Measurements from ENCODE around the gene CCDC180. TPM values are rescaled to one million over a fixed set of nuclear protein-coding genes. Genes with fewer than 3 reads are reported as not detected.

CCDC180 gene
- total and polyA plus RNA-seq, 2 experiments from 2014 or later = 5.1 to 15.7 TPM

DNA sequence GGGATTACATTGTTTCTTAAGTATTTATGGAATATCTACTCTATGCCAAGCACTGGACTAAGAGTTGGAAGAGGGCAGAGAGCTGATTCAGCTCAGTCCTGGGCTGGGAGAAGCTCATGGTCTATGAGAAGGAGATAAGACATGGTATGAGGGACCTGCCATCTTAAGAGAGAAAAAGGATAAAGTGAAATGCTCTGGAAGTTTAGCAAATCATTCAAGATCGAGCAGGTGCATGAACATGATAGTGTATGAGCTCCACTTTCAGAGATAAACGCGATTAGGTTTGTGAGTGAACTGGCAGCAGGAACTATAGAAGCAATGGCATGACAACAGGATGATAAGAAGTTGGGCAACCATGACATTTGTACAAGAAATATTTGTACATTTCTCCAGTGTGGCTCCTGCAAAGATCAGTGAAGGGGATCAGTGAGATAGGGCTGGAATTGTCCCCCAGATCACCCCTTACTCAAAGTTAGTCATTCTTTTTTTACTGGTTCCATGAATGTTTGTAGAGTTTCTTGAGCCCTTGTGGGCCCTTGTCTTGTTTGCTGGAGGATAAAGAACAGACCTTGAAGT, 26.6 kb upstream of the CCDC180 start:
- TF ChIP-seq, protein P1, sequence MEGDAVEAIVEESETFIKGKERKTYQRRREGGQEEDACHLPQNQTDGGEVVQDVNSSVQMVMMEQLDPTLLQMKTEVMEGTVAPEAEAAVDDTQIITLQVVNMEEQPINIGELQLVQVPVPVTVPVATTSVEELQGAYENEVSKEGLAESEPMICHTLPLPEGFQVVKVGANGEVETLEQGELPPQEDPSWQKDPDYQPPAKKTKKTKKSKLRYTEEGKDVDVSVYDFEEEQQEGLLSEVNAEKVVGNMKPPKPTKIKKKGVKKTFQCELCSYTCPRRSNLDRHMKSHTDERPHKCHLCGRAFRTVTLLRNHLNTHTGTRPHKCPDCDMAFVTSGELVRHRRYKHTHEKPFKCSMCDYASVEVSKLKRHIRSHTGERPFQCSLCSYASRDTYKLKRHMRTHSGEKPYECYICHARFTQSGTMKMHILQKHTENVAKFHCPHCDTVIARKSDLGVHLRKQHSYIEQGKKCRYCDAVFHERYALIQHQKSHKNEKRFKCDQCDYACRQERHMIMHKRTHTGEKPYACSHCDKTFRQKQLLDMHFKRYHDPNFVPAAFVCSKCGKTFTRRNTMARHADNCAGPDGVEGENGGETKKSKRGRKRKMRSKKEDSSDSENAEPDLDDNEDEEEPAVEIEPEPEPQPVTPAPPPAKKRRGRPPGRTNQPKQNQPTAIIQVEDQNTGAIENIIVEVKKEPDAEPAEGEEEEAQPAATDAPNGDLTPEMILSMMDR (IDR thresholded peaks at IDR 0.05; ENCODE audit: low read depth, low read length) = no peak
- H3K27ac ChIP-seq = no peak overlapping the region
- H3K9me3 ChIP-seq (ENCODE audit: low read depth) = no peaks in the 10 kb centered on the region
- no peak for DNase-seq (ENCODE audit: low read depth in 1 of 2, low spot score in 1 of 2)
- H3K36me3 ChIP-seq = peaks cover 13% of the 10 kb centered on the region
- H3K4me3 ChIP-seq = no peak overlapping the region
- H3K27me3 ChIP-seq = no peaks in the 10 kb centered on the region
- H3K4me1 ChIP-seq (ENCODE audit: low read depth) = no peaks in the 10 kb centered on the region

DNA sequence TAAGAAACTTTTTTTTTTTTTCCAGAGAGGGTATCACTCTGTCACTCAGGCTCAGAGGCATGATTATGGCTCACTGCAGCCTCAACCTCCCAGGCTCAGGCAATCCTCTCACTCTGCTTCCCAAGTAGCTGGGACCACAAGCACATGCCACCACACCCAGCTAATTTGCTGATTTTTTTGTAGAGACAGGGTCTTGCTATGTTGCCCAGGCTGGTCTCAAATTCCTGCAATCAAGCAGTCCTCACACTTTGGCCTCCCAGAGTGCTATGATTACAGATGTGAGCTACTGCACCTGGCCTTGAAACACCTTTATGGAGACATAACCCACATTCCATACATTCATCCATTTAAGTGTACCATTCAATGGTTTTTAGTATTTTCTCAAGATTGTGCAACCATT, 23.7 kb upstream of the CCDC180 start:
- Histone ChIP-seq H3K4me1 (ENCODE audit: low read depth) (no peaks in the 10 kb centered on the region), H3K36me3 (peaks cover 12% of the 10 kb centered on the region), H3K27me3 (no peaks in the 10 kb centered on the region), H3K4me3 (no peak overlapping the region), H3K9me3 (ENCODE audit: low read depth) (no peaks in the 10 kb centered on the region), H3K27ac (no peak overlapping the region)
- no peak for DNase-seq (ENCODE audit: low read depth in 1 of 2, low spot score in 1 of 2)
- TF ChIP-seq, protein P1 (IDR thresholded peaks at IDR 0.05; ENCODE audit: low read depth, low read length) = no peak

DNA sequence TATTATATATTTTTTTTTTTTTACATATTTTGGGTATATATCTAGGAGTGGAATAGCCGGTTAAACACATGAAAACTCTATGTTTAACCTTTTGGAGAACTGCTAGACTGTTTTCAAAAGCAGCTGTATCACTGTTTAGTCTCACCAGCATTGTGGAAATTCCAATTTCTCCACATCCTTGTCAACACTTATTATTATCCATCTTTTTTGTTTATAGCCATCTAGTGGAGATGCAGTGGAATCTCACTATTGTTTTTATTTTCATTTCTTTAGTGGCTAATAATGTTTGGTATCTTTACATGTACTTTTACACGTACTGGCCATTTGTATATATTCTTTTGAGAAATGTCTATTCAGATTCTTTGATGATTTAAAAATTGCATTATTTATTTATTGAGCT, 22.7 kb upstream of the CCDC180 start:
- H3K36me3 ChIP-seq = peaks cover 9% of the 10 kb centered on the region
- H3K27ac ChIP-seq = no peak overlapping the region
- DNase-seq (ENCODE audit: low read depth in 1 of 2, low spot score in 1 of 2) = no peak
- no peaks in the 10 kb centered on the region for H3K4me1 ChIP-seq (ENCODE audit: low read depth)
- no peak overlapping the region for H3K4me3 ChIP-seq
- no peaks in the 10 kb centered on the region for H3K9me3 ChIP-seq (ENCODE audit: low read depth)
- TF ChIP-seq, protein P1 (IDR thresholded peaks at IDR 0.05; ENCODE audit: low read depth, low read length) = no peak
- no peaks in the 10 kb centered on the region for H3K27me3 ChIP-seq

DNA sequence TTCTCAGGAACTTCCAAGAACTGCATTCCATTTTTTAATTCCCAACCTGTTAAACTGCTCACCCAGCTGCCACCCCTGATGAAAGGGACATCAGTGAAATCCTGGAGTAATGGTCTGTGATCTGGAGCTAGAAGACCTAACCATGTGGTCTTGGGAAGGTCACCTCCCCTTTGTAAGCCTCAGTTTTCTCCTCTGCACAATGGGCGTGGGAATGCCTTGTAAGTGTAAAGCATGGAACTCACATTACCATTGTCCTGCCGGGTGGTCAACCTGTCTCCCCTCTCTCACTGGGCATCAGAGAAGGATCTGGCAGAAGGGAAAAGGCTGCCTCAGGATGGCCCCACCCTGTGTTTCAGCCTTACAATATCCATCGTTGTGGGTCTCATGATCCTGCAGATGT, 15.3 kb upstream of the CCDC180 start:
- H3K9me3 ChIP-seq (ENCODE audit: low read depth) = no peaks in the 10 kb centered on the region
- TF ChIP-seq, protein P1 (IDR thresholded peaks at IDR 0.05; ENCODE audit: low read depth, low read length) = no peak
- H3K27me3 ChIP-seq = no peaks in the 10 kb centered on the region
- no peaks in the 10 kb centered on the region for H3K4me1 ChIP-seq (ENCODE audit: low read depth)
- H3K27ac ChIP-seq = no peak overlapping the region
- H3K4me3 ChIP-seq = no peak overlapping the region
- H3K36me3 ChIP-seq = no peaks in the 10 kb centered on the region
- no peak for DNase-seq (ENCODE audit: low read depth in 1 of 2, low spot score in 1 of 2)

DNA sequence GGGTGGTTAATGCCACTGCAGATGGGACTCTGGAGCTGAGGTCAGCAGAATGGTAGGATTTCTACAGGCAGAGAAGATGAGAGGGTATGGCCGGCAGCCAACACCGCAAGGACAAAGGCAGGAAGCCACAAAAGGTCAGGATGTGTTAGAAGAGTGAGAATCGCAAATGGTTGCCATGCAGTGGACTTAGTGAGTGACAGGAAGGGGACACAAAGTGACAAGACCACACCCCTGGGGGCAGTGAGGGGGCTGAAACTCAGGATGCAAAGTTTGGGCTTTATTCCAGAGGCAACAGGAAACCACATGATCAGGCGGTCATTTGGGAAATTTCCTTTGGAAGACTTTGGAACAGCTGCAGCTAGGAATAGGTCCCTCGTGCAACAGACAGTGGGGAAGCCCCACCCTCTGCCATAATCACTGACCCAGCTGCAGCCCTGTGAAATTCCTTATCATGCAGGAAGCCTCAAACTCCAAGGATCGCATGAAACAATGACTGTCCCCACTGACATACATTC, 14.2 kb upstream of the CCDC180 start:
- H3K36me3 ChIP-seq = no peaks in the 10 kb centered on the region
- no peak overlapping the region for H3K4me3 ChIP-seq
- H3K27ac ChIP-seq = no peak overlapping the region
- TF ChIP-seq, protein P1 (IDR thresholded peaks at IDR 0.05; ENCODE audit: low read depth, low read length) = no peak
- no peaks in the 10 kb centered on the region for H3K27me3 ChIP-seq
- DNase-seq (ENCODE audit: low read depth in 1 of 2, low spot score in 1 of 2) = peak in 1 of 2 donors; percentile 69
- no peaks in the 10 kb centered on the region for H3K9me3 ChIP-seq (ENCODE audit: low read depth)
- no peaks in the 10 kb centered on the region for H3K4me1 ChIP-seq (ENCODE audit: low read depth)
